OCI-LY1 (cell line): ENCODE data around the gene DGKG.

ENCODE experiments used
- H2AFZ ChIP-seq: fragments of 200-600 bp; sonication (generic), shearing (Covaris generic); 2 replicates; pipeline ENCODE4 v1.6.0; 2014; ENCODE audit warnings: antibody characterized with exemption, mild to moderate bottlenecking, low read length
- H3F3A ChIP-seq: fragments of 200-600 bp; sonication (generic), shearing (Covaris generic); 2 replicates; pipeline ENCODE4 v1.6.0; 2014; ENCODE audit warnings: mild to moderate bottlenecking, antibody characterized with exemption, low read length, moderate library complexity; ENCODE audit not compliant: insufficient read depth
- H3K27ac ChIP-seq: fragments of 200-600 bp; sonication (generic); 2 replicates; pipeline ENCODE4 v1.5.1; 2014; ENCODE audit warnings: low read length, mixed run types, mild to moderate bottlenecking, low read depth; ENCODE audit not compliant: poor library complexity, severe bottlenecking
- H3K27me3 ChIP-seq: fragments of 200-600 bp; sonication (generic); 2 replicates; pipeline ENCODE4 v1.6.0; 2014; ENCODE audit warnings: antibody characterized with exemption, mild to moderate bottlenecking, low read length, moderate library complexity; ENCODE audit not compliant: insufficient read depth
- H3K36me3 ChIP-seq: fragments of 200-600 bp; sonication (generic); 2 replicates; pipeline ENCODE4 v1.6.1; 2014; ENCODE audit warnings: mild to moderate bottlenecking, antibody characterized with exemption, low read length, moderate library complexity, mixed read lengths; ENCODE audit not compliant: insufficient read depth
- H3K4me1 ChIP-seq: fragments of 200-600 bp; sonication (generic); 2 replicates; pipeline ENCODE4 v1.5.1; 2014; ENCODE audit warnings: mild to moderate bottlenecking, low read length, moderate library complexity; ENCODE audit not compliant: insufficient read depth, severe bottlenecking
- H3K4me2 ChIP-seq: fragments of 200-600 bp; sonication (generic), shearing (Covaris generic); 2 replicates; pipeline ENCODE4 v1.6.1; 2014; ENCODE audit warnings: low read length
- H3K4me3 ChIP-seq: fragments of 200-600 bp; sonication (generic); 2 replicates; pipeline ENCODE4 v1.5.1; 2014; ENCODE audit warnings: low read length, low read depth, mild to moderate bottlenecking, mixed read lengths; ENCODE audit not compliant: poor library complexity, severe bottlenecking
- H3K79me2 ChIP-seq: fragments of 200-600 bp; shearing (Covaris generic); 2 replicates; pipeline ENCODE4 v1.6.1; 2016; ENCODE audit warnings: mixed run types, low read length, mixed read lengths; ENCODE audit not compliant: insufficient read depth
- H3K9ac ChIP-seq: fragments of 200-600 bp; sonication (generic), shearing (Covaris generic); 2 replicates; pipeline ENCODE4 v1.6.1; 2014; ENCODE audit warnings: mild to moderate bottlenecking, low read length, mixed read lengths
- H3K9me2 ChIP-seq: fragments of 200-600 bp; sonication (generic), shearing (Covaris generic); 2 replicates; pipeline ENCODE4 v1.6.1; 2014; ENCODE audit warnings: low read depth, mild to moderate bottlenecking, low read length, mixed read lengths
- H3K9me3 ChIP-seq: fragments of 200-600 bp; shearing (Covaris generic); 2 replicates; pipeline ENCODE4 v1.6.1; 2014; ENCODE audit warnings: low read length, mixed read lengths
- H4K20me1 ChIP-seq: fragments of 200-600 bp; sonication (generic), shearing (Covaris generic); 2 replicates; pipeline ENCODE4 v1.6.0; 2016; ENCODE audit warnings: mild to moderate bottlenecking, low read length; ENCODE audit not compliant: insufficient read depth
- EZH2 ChIP-seq: fragments of 200-600 bp; sonication (generic), shearing (Covaris generic); IDR thresholded peaks from 2 replicates; pipeline ENCODE4 v1.8.0; 2017; ENCODE audit warnings: borderline replicate concordance, mixed run types, mild to moderate bottlenecking, antibody characterized with exemption, low read length, moderate library complexity, mixed read lengths
- TF ChIP-seq, protein P1 (sequence below): fragments of 200-600 bp; sonication (generic), shearing (Covaris generic); IDR thresholded peaks from 2 replicates; pipeline ENCODE4 v1.5.1; 2017; ENCODE audit warnings: mild to moderate bottlenecking, antibody characterized with exemption, low read length, moderate library complexity, mixed read lengths

DGKG gene

DNA sequence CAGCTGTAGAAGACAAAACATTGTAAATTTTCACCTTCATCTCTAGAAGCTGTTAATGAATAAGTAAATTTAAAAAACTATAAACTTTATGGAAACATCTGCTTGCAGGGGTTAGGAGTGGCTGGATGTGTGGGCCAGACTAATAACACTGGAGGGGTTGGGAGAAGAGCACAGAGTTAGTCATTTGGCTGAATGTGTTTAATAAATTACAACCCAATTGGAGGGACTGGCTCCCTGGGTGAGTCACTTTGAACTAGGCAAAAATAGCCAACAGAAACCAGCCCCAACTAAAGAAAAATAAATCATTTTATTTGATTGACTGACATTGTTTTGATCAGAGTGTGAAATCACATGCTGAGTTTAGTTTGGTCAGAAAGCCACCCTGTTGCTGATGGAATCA, 21.8 kb downstream of the DGKG start:
- Histone ChIP-seq H3K9ac (no peak overlapping the region), H3K9me3 (no peaks in the 10 kb centered on the region), H3K4me3 (no peak overlapping the region), H3K27me3 (no peaks in the 10 kb centered on the region), H3K79me2 (no peaks in the 10 kb centered on the region), H3K36me3 (no peaks in the 10 kb centered on the region), H2AFZ (no peak overlapping the region), H3K4me1 (no peaks in the 10 kb centered on the region), H4K20me1 (no peaks in the 10 kb centered on the region), H3F3A (no peaks in the 10 kb centered on the region), H3K9me2 (no peaks in the 10 kb centered on the region), H3K27ac (no peak overlapping the region), H3K4me2 (no peak overlapping the region)
- TF ChIP-seq, protein P1, sequence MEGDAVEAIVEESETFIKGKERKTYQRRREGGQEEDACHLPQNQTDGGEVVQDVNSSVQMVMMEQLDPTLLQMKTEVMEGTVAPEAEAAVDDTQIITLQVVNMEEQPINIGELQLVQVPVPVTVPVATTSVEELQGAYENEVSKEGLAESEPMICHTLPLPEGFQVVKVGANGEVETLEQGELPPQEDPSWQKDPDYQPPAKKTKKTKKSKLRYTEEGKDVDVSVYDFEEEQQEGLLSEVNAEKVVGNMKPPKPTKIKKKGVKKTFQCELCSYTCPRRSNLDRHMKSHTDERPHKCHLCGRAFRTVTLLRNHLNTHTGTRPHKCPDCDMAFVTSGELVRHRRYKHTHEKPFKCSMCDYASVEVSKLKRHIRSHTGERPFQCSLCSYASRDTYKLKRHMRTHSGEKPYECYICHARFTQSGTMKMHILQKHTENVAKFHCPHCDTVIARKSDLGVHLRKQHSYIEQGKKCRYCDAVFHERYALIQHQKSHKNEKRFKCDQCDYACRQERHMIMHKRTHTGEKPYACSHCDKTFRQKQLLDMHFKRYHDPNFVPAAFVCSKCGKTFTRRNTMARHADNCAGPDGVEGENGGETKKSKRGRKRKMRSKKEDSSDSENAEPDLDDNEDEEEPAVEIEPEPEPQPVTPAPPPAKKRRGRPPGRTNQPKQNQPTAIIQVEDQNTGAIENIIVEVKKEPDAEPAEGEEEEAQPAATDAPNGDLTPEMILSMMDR = no peak
- no peak for TF ChIP-seq EZH2

GRCh38 chr3:186339180-186339918, 22.7 kb downstream of the DGKG start:
- no peaks in the 10 kb centered on the region for H3F3A ChIP-seq
- no peaks in the 10 kb centered on the region for H3K27me3 ChIP-seq
- H3K9me3 ChIP-seq = no peaks in the 10 kb centered on the region
- no peak overlapping the region for H3K4me2 ChIP-seq
- H3K27ac ChIP-seq = no peak overlapping the region
- H3K9ac ChIP-seq = no peak overlapping the region
- no peaks in the 10 kb centered on the region for H3K36me3 ChIP-seq
- no peak overlapping the region for H2AFZ ChIP-seq
- TF ChIP-seq, protein P1 = no peak
- TF ChIP-seq EZH2 = no peak
- H3K4me3 ChIP-seq = no peak overlapping the region
- H3K79me2 ChIP-seq = no peaks in the 10 kb centered on the region
- H3K9me2 ChIP-seq = no peaks in the 10 kb centered on the region
- H3K4me1 ChIP-seq = no peaks in the 10 kb centered on the region
- no peaks in the 10 kb centered on the region for H4K20me1 ChIP-seq

DNA sequence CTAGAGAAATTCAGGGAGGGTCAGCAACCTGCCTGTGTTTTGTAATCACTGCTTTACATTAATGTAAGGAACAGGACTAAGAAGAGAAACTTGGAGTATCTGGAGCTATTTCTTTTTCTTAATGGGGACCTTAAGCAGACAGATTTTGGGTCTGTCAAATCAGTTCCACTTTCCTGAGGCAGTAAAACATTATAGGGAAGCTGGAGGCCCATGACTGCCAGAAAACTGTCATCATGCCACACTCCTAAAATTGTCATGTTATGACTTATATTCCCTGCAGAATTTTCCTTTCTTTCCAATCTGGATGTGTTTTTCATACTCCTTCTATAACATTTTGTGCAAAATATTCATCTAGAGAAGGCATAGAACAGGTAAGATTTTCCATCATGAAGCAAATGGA, 28.8 kb downstream of the DGKG start:
- TF ChIP-seq, protein P1 = no peak
- no peak for TF ChIP-seq EZH2
- Histone ChIP-seq H4K20me1 (no peaks in the 10 kb centered on the region), H3K4me1 (no peaks in the 10 kb centered on the region), H3K9ac (no peak overlapping the region), H3K9me2 (no peaks in the 10 kb centered on the region), H3K36me3 (no peaks in the 10 kb centered on the region), H3K4me2 (no peak overlapping the region), H2AFZ (no peak overlapping the region), H3K4me3 (no peak overlapping the region), H3K79me2 (no peaks in the 10 kb centered on the region), H3K27me3 (0 out of 2 replicates have a peak, but pooled peaks cover 4% of the 10 kb centered on the region), H3F3A (no peaks in the 10 kb centered on the region), H3K27ac (no peak overlapping the region), H3K9me3 (no peaks in the 10 kb centered on the region)
